ENCODE measurements around the gene CNIH3. TPM values are rescaled to one million over a fixed set of nuclear protein-coding genes. Genes with fewer than 3 reads are reported as not detected.

The CNIH3 gene
- total RNA-seq, 3 donors from 2014 or later (not counting 1 experiment from before 2014, with no cell fraction given): 2.8 to 5.4 (median 5.0) TPM

GRCh38 chr1:224631462-224632115 is 15.5 kb downstream of the CNIH3 start:
- Mint-ChIP-seq H3K27me3 (ENCODE audit: low read depth in 2 of 2) (peaks cover 3 to 9% of the 10 kb centered on the region in 2 donors), H3K9me3 (no peaks in the 10 kb centered on the region), H3K4me3 (no peak overlapping the region), H3K36me3 (no peaks in the 10 kb centered on the region), H3K27ac (no peak overlapping the region), H3K4me1 (no peaks in the 10 kb centered on the region)
- intact Hi-C loops (cut with micrococcal nuclease): no loop called here
- Histone ChIP-seq H3K4me3 (ENCODE audit: low read length) (no peak overlapping the region), H3K27ac (ENCODE audit: low read length) (no peak overlapping the region), H3K4me1 (ENCODE audit: control insufficient read depth, insufficient read depth, low read length) (no peaks in the 10 kb centered on the region), H3K27me3 (ENCODE audit: control insufficient read depth, insufficient read depth, low read length) (no peaks in the 10 kb centered on the region), H3K36me3 (ENCODE audit: control insufficient read depth, insufficient read depth, low read length) (no peaks in the 10 kb centered on the region), H3K9me3 (ENCODE audit: control insufficient read depth, insufficient read depth, low read length) (no peaks in the 10 kb centered on the region)
- ATAC-seq (no peak), DNase-seq (no peak)
- TF ChIP-seq, protein P1, sequence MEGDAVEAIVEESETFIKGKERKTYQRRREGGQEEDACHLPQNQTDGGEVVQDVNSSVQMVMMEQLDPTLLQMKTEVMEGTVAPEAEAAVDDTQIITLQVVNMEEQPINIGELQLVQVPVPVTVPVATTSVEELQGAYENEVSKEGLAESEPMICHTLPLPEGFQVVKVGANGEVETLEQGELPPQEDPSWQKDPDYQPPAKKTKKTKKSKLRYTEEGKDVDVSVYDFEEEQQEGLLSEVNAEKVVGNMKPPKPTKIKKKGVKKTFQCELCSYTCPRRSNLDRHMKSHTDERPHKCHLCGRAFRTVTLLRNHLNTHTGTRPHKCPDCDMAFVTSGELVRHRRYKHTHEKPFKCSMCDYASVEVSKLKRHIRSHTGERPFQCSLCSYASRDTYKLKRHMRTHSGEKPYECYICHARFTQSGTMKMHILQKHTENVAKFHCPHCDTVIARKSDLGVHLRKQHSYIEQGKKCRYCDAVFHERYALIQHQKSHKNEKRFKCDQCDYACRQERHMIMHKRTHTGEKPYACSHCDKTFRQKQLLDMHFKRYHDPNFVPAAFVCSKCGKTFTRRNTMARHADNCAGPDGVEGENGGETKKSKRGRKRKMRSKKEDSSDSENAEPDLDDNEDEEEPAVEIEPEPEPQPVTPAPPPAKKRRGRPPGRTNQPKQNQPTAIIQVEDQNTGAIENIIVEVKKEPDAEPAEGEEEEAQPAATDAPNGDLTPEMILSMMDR (IDR thresholded peaks at IDR 0.05): no peak
- 83% methylated on average over 6 of the region's 6 CpGs for WGBS (ENCODE audit: insufficient coverage)

DNA sequence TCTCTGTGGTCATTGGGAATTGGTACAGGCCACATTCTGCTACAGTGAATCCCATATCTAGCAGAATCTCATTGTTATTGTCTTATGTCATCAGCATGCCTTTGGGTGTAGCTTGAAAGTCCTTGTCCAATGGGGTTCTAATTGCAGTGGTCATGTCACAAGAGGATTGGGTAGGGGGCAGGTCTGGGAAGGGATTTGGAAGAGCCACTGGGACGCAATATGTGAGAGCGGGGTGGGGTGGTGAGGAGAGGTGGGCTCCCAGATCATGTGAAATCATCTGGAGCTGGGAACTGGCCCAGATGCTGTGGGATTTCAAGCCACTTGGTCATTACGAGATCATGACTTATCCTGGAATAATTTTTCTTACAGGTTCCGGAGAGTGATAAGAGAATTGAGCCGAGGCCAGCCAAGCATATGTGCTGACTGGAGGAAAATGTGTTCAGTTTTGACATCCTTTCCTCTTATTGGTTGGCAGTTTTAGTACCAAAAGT is 16.3 kb downstream of the CNIH3 start:
- Mint-ChIP-seq H3K4me3 (no peak overlapping the region), H3K27ac (no peak overlapping the region), H3K9me3 (no peaks in the 10 kb centered on the region), H3K27me3 (ENCODE audit: low read depth in 2 of 2) (peaks cover 3 to 9% of the 10 kb centered on the region in 2 donors), H3K36me3 (no peaks in the 10 kb centered on the region), H3K4me1 (peaks cover 2% of the 10 kb centered on the region in 2 donors)
- WGBS (ENCODE audit: insufficient coverage): 94% methylated on average over 5 of the region's 5 CpGs
- no peak overlapping the region for H3K27ac ChIP-seq (ENCODE audit: low read length)
- no peaks in the 10 kb centered on the region for H3K9me3 ChIP-seq (ENCODE audit: control insufficient read depth, insufficient read depth, low read length)
- H3K4me1 ChIP-seq (ENCODE audit: control insufficient read depth, insufficient read depth, low read length): no peaks in the 10 kb centered on the region
- intact Hi-C loops (cut with micrococcal nuclease): no loop called here
- H3K4me3 ChIP-seq (ENCODE audit: low read length): no peak overlapping the region
- DNase-seq: no peak
- no peaks in the 10 kb centered on the region for H3K27me3 ChIP-seq (ENCODE audit: control insufficient read depth, insufficient read depth, low read length)
- TF ChIP-seq, protein P1 (IDR thresholded peaks at IDR 0.05): no peak
- ATAC-seq: no peak
- H3K36me3 ChIP-seq (ENCODE audit: control insufficient read depth, insufficient read depth, low read length): no peaks in the 10 kb centered on the region

GRCh38 chr1:224632921-224633321 is 16.8 kb downstream of the CNIH3 start:
- Histone ChIP-seq H3K36me3 (ENCODE audit: control insufficient read depth, insufficient read depth, low read length) (no peaks in the 10 kb centered on the region), H3K9me3 (ENCODE audit: control insufficient read depth, insufficient read depth, low read length) (no peaks in the 10 kb centered on the region), H3K4me1 (ENCODE audit: control insufficient read depth, insufficient read depth, low read length) (no peaks in the 10 kb centered on the region), H3K4me3 (ENCODE audit: low read length) (no peak overlapping the region), H3K27ac (ENCODE audit: low read length) (no peak overlapping the region), H3K27me3 (ENCODE audit: control insufficient read depth, insufficient read depth, low read length) (no peaks in the 10 kb centered on the region)
- Mint-ChIP-seq H3K27me3 (ENCODE audit: low read depth in 2 of 2) (peaks cover 3 to 9% of the 10 kb centered on the region in 2 donors), H3K27ac (no peak overlapping the region), H3K9me3 (no peaks in the 10 kb centered on the region), H3K36me3 (no peaks in the 10 kb centered on the region), H3K4me3 (no peak overlapping the region), H3K4me1 (peaks cover 7% of the 10 kb centered on the region in 2 donors)
- intact Hi-C loops (cut with micrococcal nuclease): no loop called here
- TF ChIP-seq, protein P1 (IDR thresholded peaks at IDR 0.05): no peak
- 85% methylated on average over 8 of the region's 8 CpGs for WGBS (ENCODE audit: insufficient coverage)
- DNase-seq (no peak), ATAC-seq (no peak)

DNA sequence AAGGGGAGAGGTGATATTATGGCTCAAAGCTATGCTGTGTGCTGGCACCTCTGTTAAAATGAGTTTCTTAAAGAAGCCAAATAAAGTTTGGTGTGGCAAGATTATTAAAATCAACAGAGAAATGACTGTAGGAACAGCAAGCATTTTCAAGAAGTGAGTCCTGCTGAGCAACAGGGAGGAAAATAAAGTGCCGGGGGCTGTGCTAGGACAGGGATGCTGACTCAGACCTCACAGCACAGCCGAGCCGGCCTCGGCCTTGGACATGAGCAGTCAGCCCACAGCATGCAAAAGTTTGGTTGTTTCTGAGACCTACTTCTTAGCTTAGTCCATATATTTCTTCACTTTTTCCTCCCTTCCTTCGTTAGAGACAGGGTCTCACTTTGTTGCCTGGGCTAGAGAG is 19.2 kb downstream of the CNIH3 start:
- Mint-ChIP-seq H3K4me1 (peaks cover 8 to 9% of the 10 kb centered on the region in 2 donors), H3K27me3 (ENCODE audit: low read depth in 2 of 2) (peaks cover 3 to 9% of the 10 kb centered on the region in 2 donors)

More for the DNA sequence above, 19.2 kb downstream of the CNIH3 start:
- intact Hi-C loops (cut with micrococcal nuclease): no loop called here
- H3K4me3 ChIP-seq (ENCODE audit: low read length): no peak overlapping the region
- no peaks in the 10 kb centered on the region for H3K4me1 ChIP-seq (ENCODE audit: control insufficient read depth, insufficient read depth, low read length)
- no peak for DNase-seq
- 92% methylated on average over 5 of the region's 5 CpGs for WGBS (ENCODE audit: insufficient coverage)
- Mint-ChIP-seq H3K4me3 (no peak overlapping the region), H3K36me3 (no peaks in the 10 kb centered on the region), H3K9me3 (no peaks in the 10 kb centered on the region), H3K27ac (no peak overlapping the region)
- H3K36me3 ChIP-seq (ENCODE audit: control insufficient read depth, insufficient read depth, low read length): no peaks in the 10 kb centered on the region
- H3K27ac ChIP-seq (ENCODE audit: low read length): no peak overlapping the region
- no peaks in the 10 kb centered on the region for H3K9me3 ChIP-seq (ENCODE audit: control insufficient read depth, insufficient read depth, low read length)
- TF ChIP-seq, protein P1 (IDR thresholded peaks at IDR 0.05): no peak
- no peak for ATAC-seq
- H3K27me3 ChIP-seq (ENCODE audit: control insufficient read depth, insufficient read depth, low read length): no peaks in the 10 kb centered on the region
